BE2C (cell line): ENCODE data around the gene RBM20.

Experiments used
- DNase-seq: peaks from one replicate; pipeline ENCODE4 v3.0.0-alpha.2; 2020
- H3K27me3 ChIP-seq: fragments of 250-450 bp; sonication (Bioruptor Pico); 2 replicates; pipeline ENCODE4 v1.5.1; 2020; ENCODE audit warnings: mild to moderate bottlenecking
- H3K36me3 ChIP-seq: fragments of 250-450 bp; sonication (Bioruptor Pico); 2 replicates; pipeline ENCODE4 v1.5.1; 2020; ENCODE audit warnings: mild to moderate bottlenecking
- H3K4me1 ChIP-seq: fragments of 250-450 bp; sonication (Bioruptor Pico); 2 replicates; pipeline ENCODE4 v1.5.1; 2020
- H3K4me3 ChIP-seq: 2 replicates; pipeline ENCODE4 v1.5.1; 2011; ENCODE audit warnings: low read depth, low read length
- H3K9me3 ChIP-seq: fragments of 250-450 bp; sonication (Bioruptor Pico); 2 replicates; pipeline ENCODE4 v1.5.1; 2020
- CTCF ChIP-seq: IDR thresholded peaks from 2 replicates; pipeline ENCODE4 v1.5.1; 2012; ENCODE audit warnings: mild to moderate bottlenecking, low read depth, low read length

The RBM20 gene

GRCh38 chr10:110667620-110668343, 23.6 kb downstream of the RBM20 start:
- no peak for DNase-seq
- 0 out of 2 replicates have a peak, but pooled peaks cover 3% of the 10 kb centered on the region for H3K36me3 ChIP-seq
- H3K4me3 ChIP-seq: no peak overlapping the region
- no peaks in the 10 kb centered on the region for H3K27me3 ChIP-seq
- H3K9me3 ChIP-seq: no peaks in the 10 kb centered on the region; the same call in 1 of the 2 replicates
- no peak for TF ChIP-seq CTCF
- peaks cover 7% of the 10 kb centered on the region for H3K4me1 ChIP-seq

- no peaks in the 10 kb centered on the region for H3K27me3 ChIP-seq
- 0 out of 2 replicates have a peak, but pooled peaks cover 3% of the 10 kb centered on the region for H3K36me3 ChIP-seq
- no peak for TF ChIP-seq CTCF
- H3K9me3 ChIP-seq: no peaks in the 10 kb centered on the region
- no peak overlapping the region for H3K4me3 ChIP-seq
- no peak for DNase-seq
- peaks cover 7% of the 10 kb centered on the region for H3K4me1 ChIP-seq
Measured at GRCh38 chr10:110668443-110668842, 24.3 kb downstream of the RBM20 start.

GRCh38 chr10:110670335-110670734, 26.2 kb downstream of the RBM20 start:
- H3K4me3 ChIP-seq: no peak overlapping the region
- DNase-seq: no peak
- no peaks in the 10 kb centered on the region for H3K36me3 ChIP-seq
- no peak for TF ChIP-seq CTCF
- H3K4me1 ChIP-seq: peaks cover 2% of the 10 kb centered on the region
- no peaks in the 10 kb centered on the region for H3K27me3 ChIP-seq
- no peaks in the 10 kb centered on the region for H3K9me3 ChIP-seq

- H3K4me1 ChIP-seq: no peaks in the 10 kb centered on the region; the same call in 1 of the 2 replicates
- DNase-seq: peak; percentile 88
- H3K9me3 ChIP-seq: no peaks in the 10 kb centered on the region
- peak overlapping the region; percentile 62 for H3K4me3 ChIP-seq
- peak; percentile 94 for TF ChIP-seq CTCF
- no peaks in the 10 kb centered on the region for H3K36me3 ChIP-seq
- no peaks in the 10 kb centered on the region for H3K27me3 ChIP-seq
Measured at GRCh38 chr10:110671788-110672579, 27.8 kb downstream of the RBM20 start.

GRCh38 chr10:110672580-110672919, 28.4 kb downstream of the RBM20 start:
- Histone ChIP-seq H3K36me3 (no peaks in the 10 kb centered on the region), H3K4me3 (peak overlapping the region; percentile 62), H3K4me1 (no peaks in the 10 kb centered on the region), H3K9me3 (no peaks in the 10 kb centered on the region), H3K27me3 (no peaks in the 10 kb centered on the region)
- TF ChIP-seq CTCF: no peak
- no peak for DNase-seq

GRCh38 chr10:110676016-110676415, 31.9 kb downstream of the RBM20 start:
- no peak for TF ChIP-seq CTCF
- Histone ChIP-seq H3K4me1 (no peaks in the 10 kb centered on the region; the same call in 1 of the 2 replicates), H3K9me3 (no peaks in the 10 kb centered on the region), H3K4me3 (no peak overlapping the region), H3K36me3 (no peaks in the 10 kb centered on the region), H3K27me3 (no peaks in the 10 kb centered on the region)
- no peak for DNase-seq
